GM12878 (cell line): ENCODE measurements around the gene DCLRE1B.

Experiments
- CHD4 ChIP-seq: fragments of 200-600 bp; sonication (generic); IDR thresholded peaks from 2 replicates; pipeline ENCODE4 v1.6.1; 2016; ENCODE audit warnings: mild to moderate bottlenecking
- HCFC1 ChIP-seq: fragments of 150-350 bp; IDR thresholded peaks from 2 replicates; pipeline ENCODE4 v1.6.1; 2014; ENCODE audit warnings: low read length
- POLR2A ChIP-seq: IDR thresholded peaks from 2 replicates; pipeline ENCODE4 v1.6.1; 2011; ENCODE audit warnings: low read depth, mild to moderate bottlenecking, low read length
- SPI1 ChIP-seq: IDR thresholded peaks from 2 replicates; pipeline ENCODE4 v1.6.1; 2011; ENCODE audit warnings: low read depth, mild to moderate bottlenecking, low read length, moderate library complexity, borderline replicate concordance; ENCODE audit not compliant: insufficient read depth
- TCF3 ChIP-seq: IDR thresholded peaks from 2 replicates; pipeline ENCODE4 v1.6.1; 2012; ENCODE audit warnings: low read depth, mild to moderate bottlenecking, low read length, borderline replicate concordance; ENCODE audit not compliant: insufficient read depth
- TF ChIP-seq, protein P1 (sequence below), 3 experiments: IDR thresholded peaks in 2 of 3; conservative IDR thresholded peaks in 1 of 3; 2 replicates each; pipeline ENCODE4 v1.5.1; 2011; ENCODE audit warnings: low read depth in 3 of 3, low read length in 3 of 3, mild to moderate bottlenecking in 3 of 3, control low read depth in 2 of 3, moderate library complexity in 2 of 3, inconsistent platforms in 1 of 3, mixed read lengths in 1 of 3; ENCODE audit not compliant: control insufficient read depth in 2 of 3, insufficient read depth in 1 of 3; ENCODE audit errors: extremely low read depth in 1 of 3
- TF ChIP-seq, protein P2 (sequence below): IDR thresholded peaks from 2 replicates; pipeline ENCODE4 v1.6.1; 2011; ENCODE audit warnings: borderline replicate concordance, low read depth, mild to moderate bottlenecking, moderate library complexity, low read length; ENCODE audit not compliant: insufficient read depth, poor library complexity, severe bottlenecking

DNA sequence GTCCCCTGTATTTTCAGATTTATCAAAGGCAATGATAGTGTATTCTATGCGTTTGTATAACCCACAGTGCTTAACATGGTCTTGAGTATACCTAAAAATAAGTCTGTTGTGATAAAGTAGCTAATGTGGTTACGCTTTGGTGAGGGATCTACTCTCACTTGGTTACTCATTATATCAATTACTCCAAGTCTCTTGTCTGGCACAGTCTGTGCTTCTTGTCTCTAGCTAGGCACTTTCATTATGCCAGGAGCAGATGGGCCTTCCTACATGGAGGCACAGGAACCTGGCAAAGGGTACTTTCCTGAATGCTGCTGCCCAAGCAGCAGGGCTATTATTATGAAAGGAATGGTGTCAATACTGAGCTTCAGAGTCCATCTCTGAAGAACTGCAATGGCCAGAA lies 29.4 kb upstream of the DCLRE1B start:
- TF ChIP-seq, protein P1, sequence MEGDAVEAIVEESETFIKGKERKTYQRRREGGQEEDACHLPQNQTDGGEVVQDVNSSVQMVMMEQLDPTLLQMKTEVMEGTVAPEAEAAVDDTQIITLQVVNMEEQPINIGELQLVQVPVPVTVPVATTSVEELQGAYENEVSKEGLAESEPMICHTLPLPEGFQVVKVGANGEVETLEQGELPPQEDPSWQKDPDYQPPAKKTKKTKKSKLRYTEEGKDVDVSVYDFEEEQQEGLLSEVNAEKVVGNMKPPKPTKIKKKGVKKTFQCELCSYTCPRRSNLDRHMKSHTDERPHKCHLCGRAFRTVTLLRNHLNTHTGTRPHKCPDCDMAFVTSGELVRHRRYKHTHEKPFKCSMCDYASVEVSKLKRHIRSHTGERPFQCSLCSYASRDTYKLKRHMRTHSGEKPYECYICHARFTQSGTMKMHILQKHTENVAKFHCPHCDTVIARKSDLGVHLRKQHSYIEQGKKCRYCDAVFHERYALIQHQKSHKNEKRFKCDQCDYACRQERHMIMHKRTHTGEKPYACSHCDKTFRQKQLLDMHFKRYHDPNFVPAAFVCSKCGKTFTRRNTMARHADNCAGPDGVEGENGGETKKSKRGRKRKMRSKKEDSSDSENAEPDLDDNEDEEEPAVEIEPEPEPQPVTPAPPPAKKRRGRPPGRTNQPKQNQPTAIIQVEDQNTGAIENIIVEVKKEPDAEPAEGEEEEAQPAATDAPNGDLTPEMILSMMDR (IDR thresholded peaks at IDR 0.05 in 2 of 3, conservative IDR thresholded peaks at IDR 0.05 in 1 of 3; ENCODE audit: control insufficient read depth in 2 of 3, extremely low read depth in 1 of 3, insufficient read depth in 1 of 3, low read depth in 3 of 3, low read length in 3 of 3) = no peak
- TF ChIP-seq SPI1 (no peak), POLR2A (no peak), CHD4 (no peak), HCFC1 (no peak), TCF3 (no peak)
- TF ChIP-seq, protein P2, sequence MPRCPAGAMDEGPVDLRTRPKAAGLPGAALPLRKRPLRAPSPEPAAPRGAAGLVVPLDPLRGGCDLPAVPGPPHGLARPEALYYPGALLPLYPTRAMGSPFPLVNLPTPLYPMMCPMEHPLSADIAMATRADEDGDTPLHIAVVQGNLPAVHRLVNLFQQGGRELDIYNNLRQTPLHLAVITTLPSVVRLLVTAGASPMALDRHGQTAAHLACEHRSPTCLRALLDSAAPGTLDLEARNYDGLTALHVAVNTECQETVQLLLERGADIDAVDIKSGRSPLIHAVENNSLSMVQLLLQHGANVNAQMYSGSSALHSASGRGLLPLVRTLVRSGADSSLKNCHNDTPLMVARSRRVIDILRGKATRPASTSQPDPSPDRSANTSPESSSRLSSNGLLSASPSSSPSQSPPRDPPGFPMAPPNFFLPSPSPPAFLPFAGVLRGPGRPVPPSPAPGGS = no peak
